ENCODE results near the gene ZNF276. TPM values are rescaled to one million over a fixed set of nuclear protein-coding genes. Genes with fewer than 3 reads are reported as not detected.

The ZNF276 gene
- total and polyA plus RNA-seq, 2 of the 8 experiments (the other 6 are each of a cell fraction or from before 2014, with no cell fraction given), result 6.4 to 9.3 TPM

DNA sequence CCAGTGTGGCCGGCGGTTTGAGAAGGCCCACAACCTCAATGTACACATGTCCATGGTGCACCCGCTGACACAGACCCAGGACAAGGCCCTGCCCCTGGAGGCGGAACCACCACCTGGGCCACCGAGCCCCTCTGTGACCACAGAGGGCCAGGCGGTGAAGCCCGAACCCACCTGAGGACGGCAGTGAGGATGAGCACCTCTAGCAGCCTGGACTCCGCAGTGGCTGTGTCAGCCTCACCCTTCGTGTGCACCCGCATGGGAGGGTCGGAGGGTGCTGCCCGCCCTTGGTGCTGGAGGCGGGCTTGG lies 16.7 kb downstream of the ZNF276 start (continued):
- TF ChIP-seq HDAC2 (IDR thresholded peaks at IDR 0.05; ENCODE audit: borderline replicate concordance in 1 of 2, low read depth in 2 of 2, low read length in 2 of 2) (no peak), FOSL1 (IDR thresholded peaks at IDR 0.05; ENCODE audit: insufficient read depth, low read depth, low read length) (no peak)

Data from H1 (cell line).